ENCODE results near the gene DOC2A.

Gene DOC2A

GRCh38 chr16:29975811-29976511 lies 34.9 kb downstream of the DOC2A start:
- H3K27me3 ChIP-seq (ENCODE audit: control insufficient read depth, insufficient read depth, low read length) = peaks cover 11% of the 10 kb centered on the region
- peak overlapping the region; percentile 90 for H3K4me3 ChIP-seq (ENCODE audit: low read depth, low read length)
- peaks cover 42% of the 10 kb centered on the region for H3K36me3 ChIP-seq (ENCODE audit: control insufficient read depth, insufficient read depth, low read length)
- no peak overlapping the region for H3K9ac ChIP-seq (ENCODE audit: low read depth, low read length)
- peaks cover 23% of the 10 kb centered on the region for H3K4me1 ChIP-seq (ENCODE audit: control insufficient read depth, insufficient read depth, low read length)
- peaks cover 9% of the 10 kb centered on the region for H3K9me3 ChIP-seq (ENCODE audit: control insufficient read depth, insufficient read depth, low read length)
- peak overlapping the region; percentile 50 for H3K27ac ChIP-seq (ENCODE audit: low read depth, low read length)

DNA sequence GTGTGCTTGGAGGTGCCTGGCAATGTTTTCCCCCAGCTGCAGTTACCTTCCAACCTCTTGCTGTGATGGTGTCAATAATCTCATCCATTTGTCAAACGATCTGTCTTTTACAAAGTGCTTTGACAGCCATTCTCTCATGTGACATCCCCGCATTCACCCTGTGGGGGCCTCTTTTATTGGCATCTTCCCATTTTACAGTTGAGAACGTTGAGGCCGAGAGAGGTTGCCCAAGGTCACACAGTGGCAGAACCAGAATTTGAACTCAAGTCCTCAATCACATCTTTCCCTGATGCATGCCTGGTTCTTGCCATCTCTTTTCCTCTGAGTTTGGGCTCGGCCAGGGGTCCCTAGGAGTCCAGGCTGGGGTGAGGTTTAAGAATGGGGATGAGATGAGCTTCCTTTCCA lies 35.7 kb downstream of the DOC2A start:
- peaks cover 9% of the 10 kb centered on the region for H3K9me3 ChIP-seq (ENCODE audit: control insufficient read depth, insufficient read depth, low read length)
- H3K27ac ChIP-seq (ENCODE audit: low read depth, low read length) = no peak overlapping the region
- H3K27me3 ChIP-seq (ENCODE audit: control insufficient read depth, insufficient read depth, low read length) = peaks cover 11% of the 10 kb centered on the region
- H3K4me3 ChIP-seq (ENCODE audit: low read depth, low read length) = peak overlapping the region; percentile 90
- peaks cover 34% of the 10 kb centered on the region for H3K36me3 ChIP-seq (ENCODE audit: control insufficient read depth, insufficient read depth, low read length)
- H3K4me1 ChIP-seq (ENCODE audit: control insufficient read depth, insufficient read depth, low read length) = peaks cover 23% of the 10 kb centered on the region
- no peak overlapping the region for H3K9ac ChIP-seq (ENCODE audit: low read depth, low read length)

- H3K27me3 ChIP-seq (ENCODE audit: control insufficient read depth, insufficient read depth, low read length) = peaks cover 11% of the 10 kb centered on the region
- H3K36me3 ChIP-seq (ENCODE audit: control insufficient read depth, insufficient read depth, low read length) = peaks cover 31% of the 10 kb centered on the region
- peaks cover 9% of the 10 kb centered on the region for H3K9me3 ChIP-seq (ENCODE audit: control insufficient read depth, insufficient read depth, low read length)
- peak overlapping the region; percentile 89 for H3K27ac ChIP-seq (ENCODE audit: low read depth, low read length)
- peak overlapping the region; percentile 63; the same call in 1 of the 2 replicates for H3K9ac ChIP-seq (ENCODE audit: low read depth, low read length)
- peak overlapping the region; percentile 90 for H3K4me3 ChIP-seq (ENCODE audit: low read depth, low read length)
- H3K4me1 ChIP-seq (ENCODE audit: control insufficient read depth, insufficient read depth, low read length) = peaks cover 23% of the 10 kb centered on the region
Measured at GRCh38 chr16:29974291-29975133, 36.3 kb downstream of the DOC2A start.

GRCh38 chr16:29973384-29974246 lies 37.2 kb downstream of the DOC2A start, which contains the start of gene TAOK2:
Gene TAOK2 (plus strand): TSS chr16:29973868. CDS start chr16:29977773, 3,905 bp downstream.
- H3K27me3 ChIP-seq (ENCODE audit: control insufficient read depth, insufficient read depth, low read length) = peaks cover 11% of the 10 kb centered on the region
- peak within 1 kb of the TSS; percentile 89 for H3K27ac ChIP-seq (ENCODE audit: low read depth, low read length)
- peak within 1 kb of the TSS; percentile 63 for H3K9ac ChIP-seq (ENCODE audit: low read depth, low read length)
- peak within 1 kb of the TSS; percentile 90 for H3K4me3 ChIP-seq (ENCODE audit: low read depth, low read length)
- peaks cover 28% of the 10 kb centered on the region for H3K36me3 ChIP-seq (ENCODE audit: control insufficient read depth, insufficient read depth, low read length)
- peaks cover 9% of the 10 kb centered on the region for H3K9me3 ChIP-seq (ENCODE audit: control insufficient read depth, insufficient read depth, low read length)
- peaks cover 23% of the 10 kb centered on the region for H3K4me1 ChIP-seq (ENCODE audit: control insufficient read depth, insufficient read depth, low read length)

- Histone ChIP-seq H3K4me1 (ENCODE audit: control insufficient read depth, insufficient read depth, low read length) (peaks cover 23% of the 10 kb centered on the region), H3K36me3 (ENCODE audit: control insufficient read depth, insufficient read depth, low read length) (peaks cover 28% of the 10 kb centered on the region), H3K27me3 (ENCODE audit: control insufficient read depth, insufficient read depth, low read length) (peaks cover 11% of the 10 kb centered on the region), H3K9ac (ENCODE audit: low read depth, low read length) (no peak overlapping the region), H3K27ac (ENCODE audit: low read depth, low read length) (no peak overlapping the region), H3K9me3 (ENCODE audit: control insufficient read depth, insufficient read depth, low read length) (peaks cover 9% of the 10 kb centered on the region), H3K4me3 (ENCODE audit: low read depth, low read length) (no peak overlapping the region)
Measured at GRCh38 chr16:29972992-29973383, 37.8 kb downstream of the DOC2A start.

DNA sequence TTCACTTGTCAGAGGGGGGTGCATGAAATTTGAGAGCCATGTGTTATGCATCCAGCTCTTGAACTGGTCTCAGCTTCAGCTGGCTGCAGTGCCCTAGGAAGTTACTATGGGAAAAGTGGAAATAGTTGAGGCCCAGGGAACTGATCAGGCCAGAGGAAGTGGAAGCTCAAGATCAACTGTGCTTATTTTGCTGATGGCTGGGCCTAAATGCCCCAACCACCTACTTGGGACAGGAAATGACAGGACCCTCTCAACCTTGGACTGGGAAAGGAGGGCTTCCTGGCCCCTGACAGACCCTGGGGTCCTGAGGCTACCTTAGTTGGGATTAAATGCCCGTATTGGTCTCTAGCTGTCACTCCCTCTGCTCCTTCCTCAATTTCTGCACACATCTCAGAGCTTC lies 38.3 kb downstream of the DOC2A start:
- Histone ChIP-seq H3K9me3 (ENCODE audit: control insufficient read depth, insufficient read depth, low read length) (peaks cover 9% of the 10 kb centered on the region), H3K27me3 (ENCODE audit: control insufficient read depth, insufficient read depth, low read length) (peaks cover 11% of the 10 kb centered on the region), H3K4me3 (ENCODE audit: low read depth, low read length) (no peak overlapping the region), H3K9ac (ENCODE audit: low read depth, low read length) (no peak overlapping the region), H3K36me3 (ENCODE audit: control insufficient read depth, insufficient read depth, low read length) (peaks cover 25% of the 10 kb centered on the region), H3K27ac (ENCODE audit: low read depth, low read length) (no peak overlapping the region), H3K4me1 (ENCODE audit: control insufficient read depth, insufficient read depth, low read length) (peaks cover 23% of the 10 kb centered on the region)

- Histone ChIP-seq H3K9me3 (ENCODE audit: control insufficient read depth, insufficient read depth, low read length) (peaks cover 9% of the 10 kb centered on the region), H3K27me3 (ENCODE audit: control insufficient read depth, insufficient read depth, low read length) (peaks cover 11% of the 10 kb centered on the region), H3K36me3 (ENCODE audit: control insufficient read depth, insufficient read depth, low read length) (peaks cover 30% of the 10 kb centered on the region), H3K27ac (ENCODE audit: low read depth, low read length) (no peak overlapping the region), H3K9ac (ENCODE audit: low read depth, low read length) (no peak overlapping the region), H3K4me3 (ENCODE audit: low read depth, low read length) (no peak overlapping the region), H3K4me1 (ENCODE audit: control insufficient read depth, insufficient read depth, low read length) (peaks cover 16% of the 10 kb centered on the region)
Measured at GRCh38 chr16:29971304-29971703, 39.5 kb downstream of the DOC2A start.

DNA sequence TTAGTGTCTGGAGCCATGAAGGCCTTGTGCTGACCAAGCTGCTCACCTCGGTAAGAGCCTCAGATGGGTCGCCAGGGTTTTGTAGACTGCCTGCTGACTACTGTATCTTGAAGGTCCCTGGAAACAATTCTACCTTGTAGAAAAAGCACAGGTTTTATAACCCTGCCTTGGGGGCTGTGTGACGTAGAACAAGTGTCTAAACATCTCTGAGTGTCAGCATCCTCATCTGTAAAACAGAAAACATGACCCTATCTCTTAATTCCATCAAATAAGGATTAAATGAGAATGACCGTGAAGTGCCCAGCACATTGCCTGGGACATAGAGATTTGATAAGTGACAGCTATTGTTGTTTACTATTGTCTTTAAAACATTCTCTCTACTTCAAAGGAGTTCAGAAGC lies 42.6 kb downstream of the DOC2A start:
- Histone ChIP-seq H3K27ac (ENCODE audit: low read depth, low read length) (no peak overlapping the region), H3K9ac (ENCODE audit: low read depth, low read length) (no peak overlapping the region), H3K4me3 (ENCODE audit: low read depth, low read length) (no peak overlapping the region), H3K36me3 (ENCODE audit: control insufficient read depth, insufficient read depth, low read length) (peaks cover 37% of the 10 kb centered on the region), H3K27me3 (ENCODE audit: control insufficient read depth, insufficient read depth, low read length) (peaks cover 11% of the 10 kb centered on the region), H3K4me1 (ENCODE audit: control insufficient read depth, insufficient read depth, low read length) (no peaks in the 10 kb centered on the region), H3K9me3 (ENCODE audit: control insufficient read depth, insufficient read depth, low read length) (peaks cover 9% of the 10 kb centered on the region)

DNA sequence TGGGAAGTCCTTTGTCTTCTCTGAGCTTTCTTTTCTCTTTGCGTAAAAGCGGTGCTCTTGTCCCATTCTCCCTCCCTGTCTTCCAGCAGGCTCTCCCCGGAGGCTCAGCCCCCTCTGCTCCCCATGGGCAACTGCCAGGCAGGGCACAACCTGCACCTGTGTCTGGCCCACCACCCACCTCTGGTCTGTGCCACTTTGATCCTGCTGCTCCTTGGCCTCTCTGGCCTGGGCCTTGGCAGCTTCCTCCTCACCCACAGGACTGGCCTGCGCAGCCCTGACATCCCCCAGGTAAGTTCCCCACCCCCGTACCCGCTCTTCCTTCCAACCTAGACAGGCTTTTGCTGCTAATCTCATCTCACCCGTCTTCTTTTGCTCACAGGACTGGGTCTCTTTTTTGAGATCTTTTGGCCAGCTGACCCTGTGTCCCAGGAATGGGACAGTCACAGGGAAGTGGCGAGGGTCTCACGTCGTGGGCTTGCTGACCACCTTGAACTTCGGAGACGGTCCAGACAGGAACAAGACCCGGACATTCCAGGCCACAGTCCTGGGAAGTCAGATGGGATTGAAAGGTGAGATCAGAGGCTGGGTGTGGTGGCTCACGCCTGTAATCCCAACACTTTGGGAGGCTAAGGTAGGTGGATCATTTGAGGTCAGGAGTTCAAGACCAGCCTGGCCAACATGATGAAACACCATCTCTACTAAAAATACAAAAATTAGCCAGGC lies 47.6 kb downstream of the DOC2A start:
- Histone ChIP-seq H3K9me3 (ENCODE audit: control insufficient read depth, insufficient read depth, low read length) (no peaks in the 10 kb centered on the region), H3K9ac (ENCODE audit: low read depth, low read length) (no peak overlapping the region), H3K4me3 (ENCODE audit: low read depth, low read length) (peak overlapping the region; percentile 89; the same call in 1 of the 2 replicates), H3K27me3 (ENCODE audit: control insufficient read depth, insufficient read depth, low read length) (no peaks in the 10 kb centered on the region), H3K27ac (ENCODE audit: low read depth, low read length) (no peak overlapping the region), H3K4me1 (ENCODE audit: control insufficient read depth, insufficient read depth, low read length) (peaks cover 6% of the 10 kb centered on the region), H3K36me3 (ENCODE audit: control insufficient read depth, insufficient read depth, low read length) (peaks cover 16% of the 10 kb centered on the region)
